HL-60 (cell line): Measurements from ENCODE around the gene MAN1C1.

Source experiments
- CTCF ChIP-seq: IDR thresholded peaks from one replicate; pipeline ENCODE4 v1.5.1; 2011; ENCODE audit warnings: low read length, control low read depth, inconsistent platforms; ENCODE audit not compliant: insufficient read depth
- TF ChIP-seq, protein P1 (sequence below): IDR thresholded peaks from 2 replicates; pipeline ENCODE4 v1.6.1; 2012; ENCODE audit warnings: low read depth; ENCODE audit not compliant: insufficient replicate concordance

GRCh38 chr1:25682059-25682601 is 65.5 kb downstream of the MAN1C1 start:
- TF ChIP-seq CTCF, result no peak
- TF ChIP-seq, protein P1, sequence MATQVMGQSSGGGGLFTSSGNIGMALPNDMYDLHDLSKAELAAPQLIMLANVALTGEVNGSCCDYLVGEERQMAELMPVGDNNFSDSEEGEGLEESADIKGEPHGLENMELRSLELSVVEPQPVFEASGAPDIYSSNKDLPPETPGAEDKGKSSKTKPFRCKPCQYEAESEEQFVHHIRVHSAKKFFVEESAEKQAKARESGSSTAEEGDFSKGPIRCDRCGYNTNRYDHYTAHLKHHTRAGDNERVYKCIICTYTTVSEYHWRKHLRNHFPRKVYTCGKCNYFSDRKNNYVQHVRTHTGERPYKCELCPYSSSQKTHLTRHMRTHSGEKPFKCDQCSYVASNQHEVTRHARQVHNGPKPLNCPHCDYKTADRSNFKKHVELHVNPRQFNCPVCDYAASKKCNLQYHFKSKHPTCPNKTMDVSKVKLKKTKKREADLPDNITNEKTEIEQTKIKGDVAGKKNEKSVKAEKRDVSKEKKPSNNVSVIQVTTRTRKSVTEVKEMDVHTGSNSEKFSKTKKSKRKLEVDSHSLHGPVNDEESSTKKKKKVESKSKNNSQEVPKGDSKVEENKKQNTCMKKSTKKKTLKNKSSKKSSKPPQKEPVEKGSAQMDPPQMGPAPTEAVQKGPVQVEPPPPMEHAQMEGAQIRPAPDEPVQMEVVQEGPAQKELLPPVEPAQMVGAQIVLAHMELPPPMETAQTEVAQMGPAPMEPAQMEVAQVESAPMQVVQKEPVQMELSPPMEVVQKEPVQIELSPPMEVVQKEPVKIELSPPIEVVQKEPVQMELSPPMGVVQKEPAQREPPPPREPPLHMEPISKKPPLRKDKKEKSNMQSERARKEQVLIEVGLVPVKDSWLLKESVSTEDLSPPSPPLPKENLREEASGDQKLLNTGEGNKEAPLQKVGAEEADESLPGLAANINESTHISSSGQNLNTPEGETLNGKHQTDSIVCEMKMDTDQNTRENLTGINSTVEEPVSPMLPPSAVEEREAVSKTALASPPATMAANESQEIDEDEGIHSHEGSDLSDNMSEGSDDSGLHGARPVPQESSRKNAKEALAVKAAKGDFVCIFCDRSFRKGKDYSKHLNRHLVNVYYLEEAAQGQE, result no peak
